Right ventricle myocardium inferior (tissue), 1 donor: Measurements from ENCODE around the gene HPSE2. TPM values are rescaled to one million over a fixed set of nuclear protein-coding genes. Genes with fewer than 3 reads are reported as not detected.
A peak's percentile ranks its signal among the peaks of the same experiment; 100 is the strongest.

Experiments used
- ATAC-seq: fragments of 200-7000 bp; cut with Tn5 transposase; one replicate; pipeline ENCODE4 v1.9.1; 2020; ENCODE audit warnings: mild to moderate bottlenecking, moderate library complexity
- DNase-seq: peaks from one replicate; pipeline ENCODE4 v3.0.0; 2021; ENCODE audit errors: missing footprints
- intact Hi-C: fragments of 100-400 bp; cut with DNase I; formaldehyde crosslinking; loops from one replicate; pipeline ENCODE4 v1.11.0; 2022
- total RNA-seq: library from RNA; stranded (reverse); fragmentation: NEBNext Ultra II Directional; extraction: Animal tissue kit (Norgen Biotek cat#: 25700); gene quantifications from one replicate; pipeline ENCODE4 v1.2.1, GENCODE V29; 2021
- donor health status: DM: no; HTN: yes; CAD: no; lungs with severe emphysema.

Gene HPSE2
- total RNA-seq, 1 donor from 2014 or later, result 0.14 TPM

GRCh38 chr10:98613446-98613845, 622.2 kb downstream of the HPSE2 start:
- intact Hi-C loops, result no loop called here
- ATAC-seq (no peak), DNase-seq (no peak)

- no peak for DNase-seq
- intact Hi-C loops, result no loop called here
- ATAC-seq, result no peak
Observed at GRCh38 chr10:98611436-98611835, 624.2 kb downstream of the HPSE2 start.

- DNase-seq (no peak), ATAC-seq (peak; percentile 46)
- intact Hi-C loops, result no loop called here
Observed at GRCh38 chr10:98610836-98611235, 624.8 kb downstream of the HPSE2 start.

- intact Hi-C loops, result no loop called here
- ATAC-seq (no peak), DNase-seq (no peak)
Observed at GRCh38 chr10:98610301-98610700, 625.4 kb downstream of the HPSE2 start.

- DNase-seq, result no peak
- no peak for ATAC-seq
- intact Hi-C loops, result no loop called here
Observed at GRCh38 chr10:98609265-98609664, 626.4 kb downstream of the HPSE2 start.

GRCh38 chr10:98608411-98608810, 627.2 kb downstream of the HPSE2 start:
- intact Hi-C loops, result no loop called here
- no peak for ATAC-seq

GRCh38 chr10:98602224-98602623, 633.4 kb downstream of the HPSE2 start:
- intact Hi-C loops, result no loop called here
- no peak for DNase-seq
- ATAC-seq, result no peak

More at GRCh38 chr10:98608411-98608810, 627.2 kb downstream of the HPSE2 start:
- no peak for DNase-seq

- ATAC-seq (no peak), DNase-seq (no peak)
- intact Hi-C loops, result no loop called here
Observed at GRCh38 chr10:98599032-98599610, 636.5 kb downstream of the HPSE2 start.

GRCh38 chr10:98596404-98596803, 639.2 kb downstream of the HPSE2 start:
- intact Hi-C loops, result no loop called here
- DNase-seq (no peak), ATAC-seq (no peak)

GRCh38 chr10:98589691-98590090, 646.0 kb downstream of the HPSE2 start:
- ATAC-seq, result no peak
- intact Hi-C loops, result no loop called here

GRCh38 chr10:98589007-98589406, 646.6 kb downstream of the HPSE2 start:
- intact Hi-C loops, result no loop called here
- ATAC-seq, result no peak
- no peak for DNase-seq

More at GRCh38 chr10:98589691-98590090, 646.0 kb downstream of the HPSE2 start:
- no peak for DNase-seq

GRCh38 chr10:98587156-98587837, 648.4 kb downstream of the HPSE2 start:
- intact Hi-C loops, result no loop called here
- DNase-seq, result no peak
- no peak for ATAC-seq

GRCh38 chr10:98586096-98586495, 649.6 kb downstream of the HPSE2 start:
- ATAC-seq, result no peak
- no peak for DNase-seq

GRCh38 chr10:98582363-98582762, 653.3 kb downstream of the HPSE2 start:
- DNase-seq, result no peak
- intact Hi-C loops, result no loop called here
- no peak for ATAC-seq

More at GRCh38 chr10:98586096-98586495, 649.6 kb downstream of the HPSE2 start:
- intact Hi-C loops, result no loop called here

GRCh38 chr10:98577578-98577977, 658.1 kb downstream of the HPSE2 start:
- ATAC-seq, result no peak
- intact Hi-C loops, result no loop called here

GRCh38 chr10:98577168-98577567, 658.5 kb downstream of the HPSE2 start:
- DNase-seq (no peak), ATAC-seq (no peak)
- intact Hi-C loops, result no loop called here

More at GRCh38 chr10:98577578-98577977, 658.1 kb downstream of the HPSE2 start:
- DNase-seq, result no peak

- DNase-seq (no peak), ATAC-seq (no peak)
- intact Hi-C loops, result no loop called here
Observed at GRCh38 chr10:98576096-98576495, 659.6 kb downstream of the HPSE2 start.

GRCh38 chr10:98572594-98572993, 663.1 kb downstream of the HPSE2 start:
- ATAC-seq (no peak), DNase-seq (no peak)
- intact Hi-C loops, result no loop called here

- ATAC-seq, result no peak
- no peak for DNase-seq
- intact Hi-C loops, result no loop called here
Observed at GRCh38 chr10:98570834-98571233, 664.8 kb downstream of the HPSE2 start.

GRCh38 chr10:98569853-98570252, 665.8 kb downstream of the HPSE2 start:
- intact Hi-C loops, result no loop called here
- ATAC-seq (no peak), DNase-seq (no peak)

- DNase-seq (no peak), ATAC-seq (no peak)
- intact Hi-C loops, result no loop called here
Observed at GRCh38 chr10:98568551-98568950, 667.1 kb downstream of the HPSE2 start.
